HG03575 (cell line): ENCODE results near the gene SLX4IP.

ENCODE experiments used
- ATAC-seq: cut with Tn5 transposase; IDR thresholded peaks from one replicate; pipeline ENCODE4 v1.9.1; 2021; ENCODE audit not compliant: unreplicated experiment, insufficient number of reproducible peaks, low FRiP score; ENCODE audit errors: extremely low read depth

Gene SLX4IP

GRCh38 chr20:10423735-10424134 is 11.4 kb upstream of the SLX4IP start:
- ATAC-seq, result no peak

GRCh38 chr20:10427060-10427692 is 7.9 kb upstream of the SLX4IP start:
- no peak for ATAC-seq

- ATAC-seq, result no peak
Measured at GRCh38 chr20:10428008-10428407, 7.1 kb upstream of the SLX4IP start.

GRCh38 chr20:10429443-10429981 is 5.6 kb upstream of the SLX4IP start:
- no peak for ATAC-seq

GRCh38 chr20:10430000-10430466 is 5.1 kb upstream of the SLX4IP start:
- ATAC-seq, result no peak

GRCh38 chr20:10430704-10431103 is 4.4 kb upstream of the SLX4IP start:
- no peak for ATAC-seq

- no peak for ATAC-seq
Measured at GRCh38 chr20:10432079-10432478, 3.0 kb upstream of the SLX4IP start.

GRCh38 chr20:10433014-10433622 is 2.0 kb upstream of the SLX4IP start:
- no peak for ATAC-seq

GRCh38 chr20:10433623-10434466 is 1.3 kb upstream of the SLX4IP start, which contains the start of gene MKKS:
TSS of gene MKKS (minus strand) at chr20:10434222. CDS start at chr20:10413514, 20,708 bp downstream.
- no peak for ATAC-seq

- ATAC-seq, result no peak
Measured at GRCh38 chr20:10434467-10434831, 656 bp upstream of the SLX4IP start.

GRCh38 chr20:10436053-10436699 is 1.1 kb downstream of the SLX4IP start:
- no peak for ATAC-seq

- no peak for ATAC-seq
Measured at GRCh38 chr20:10438217-10438616, 3.1 kb downstream of the SLX4IP start.

GRCh38 chr20:10443936-10444335 is 8.8 kb downstream of the SLX4IP start:
- no peak for ATAC-seq

GRCh38 chr20:10445758-10446157 is 10.7 kb downstream of the SLX4IP start:
- ATAC-seq, result no peak

- peak; percentile 93 for ATAC-seq
Measured at GRCh38 chr20:10447028-10447427, 11.9 kb downstream of the SLX4IP start.

GRCh38 chr20:10448270-10449156 is 13.4 kb downstream of the SLX4IP start:
- no peak for ATAC-seq

- no peak for ATAC-seq
Measured at GRCh38 chr20:10449270-10449669, 14.2 kb downstream of the SLX4IP start.

GRCh38 chr20:10453241-10453640 is 18.1 kb downstream of the SLX4IP start:
- no peak for ATAC-seq
